Kidney (tissue), 14 donors: ENCODE results near the gene TGIF1. TPM values are rescaled to one million over a fixed set of nuclear protein-coding genes. Genes with fewer than 3 reads are reported as not detected.
"Not testable (repeated sequence)": the region's sequence is repeated elsewhere in the genome, so short reads cannot be mapped to it uniquely, and the experiment has no call there.

Experiments used
- DNase-seq, 5 donors: peaks; one replicate each; pipeline ENCODE4 v3.0.0-alpha.2; 2013 to 2020
- FAIRE-seq: peaks from 2 replicates; lab custom pipeline; 2012; peaks lifted over from hg19 to GRCh38; lab: Jason Lieb, UNC
- H3K27ac ChIP-seq, 2 donors: one replicate each; pipeline ENCODE4 v1.7.0; 2013; ENCODE audit warnings: low read depth in 2 of 2, low read length in 2 of 2, inconsistent platforms in 1 of 2
- H3K27me3 ChIP-seq: one replicate; pipeline ENCODE4 v1.7.1; 2013; ENCODE audit warnings: low read length, inconsistent platforms; ENCODE audit not compliant: control insufficient read depth, insufficient read depth
- H3K36me3 ChIP-seq, 3 donors: one replicate each; pipeline versions ENCODE4 v1.7.0 to v1.7.1; 2013; ENCODE audit warnings: low read length in 3 of 3, control low read depth in 1 of 3, inconsistent platforms in 1 of 3; ENCODE audit not compliant: insufficient read depth in 3 of 3, control insufficient read depth in 2 of 3
- H3K4me1 ChIP-seq, 3 donors: one replicate each; pipeline versions ENCODE4 v1.7.0 to v1.7.1; 2013; ENCODE audit warnings: low read length in 3 of 3, inconsistent platforms in 1 of 3, low read depth in 1 of 3; ENCODE audit not compliant: control insufficient read depth in 2 of 3, insufficient read depth in 2 of 3
- H3K4me3 ChIP-seq, 3 donors: one replicate each; pipeline versions ENCODE4 v1.7.0 to v1.8.1; 2013; ENCODE audit warnings: low read length in 3 of 3, control low read depth in 1 of 3, inconsistent platforms in 1 of 3
- H3K9ac ChIP-seq, 3 donors: one replicate each; pipeline versions ENCODE4 v1.7.0 to v1.7.1; 2013; ENCODE audit warnings: low read length in 3 of 3, control low read depth in 1 of 3, inconsistent platforms in 1 of 3
- H3K9me3 ChIP-seq, 3 donors: one replicate each; pipeline versions ENCODE4 v1.7.0 to v1.7.1; 2013; ENCODE audit warnings: low read length in 3 of 3, control low read depth in 1 of 3, inconsistent platforms in 1 of 3; ENCODE audit not compliant: control insufficient read depth in 2 of 3, insufficient read depth in 1 of 3
- CTCF ChIP-seq: IDR thresholded peaks from 3 replicates; pipeline ENCODE4 v1.5.1; 2012; ENCODE audit warnings: mild to moderate bottlenecking, moderate library complexity, borderline replicate concordance; ENCODE audit not compliant: insufficient read depth; ENCODE audit errors: extremely low read depth
- intact Hi-C: fragments of 100-400 bp; cut with DNase I; formaldehyde crosslinking; loops from one replicate; pipeline ENCODE4 v1.11.1; 2022
- polyA plus RNA-seq: library from polyadenylated mRNA; stranded (reverse); fragments of 350-450 nt; fragmentation: Illumina TruSeq; extraction: RNeasy Lipid Tissue Mini Kit (QIAGEN cat#74804); gene quantifications from one replicate; pipeline ENCODE4 v1.2.3, GENCODE V29; 2014; ENCODE audit warnings: low read depth, low replicate concordance; ENCODE audit not compliant: insufficient read depth
- total RNA-seq: library from RNA; stranded (reverse); fragmentation: NEBNext Ultra II Directional; extraction: Animal tissue kit (Norgen Biotek cat#: 25700); gene quantifications from one replicate; pipeline ENCODE4 v1.2.1, GENCODE V29; 2021
- donor health status: control.
- donor health status: control.
- donor health status: control.
- donor health status: control.
- donor health status: control.
- donor health status: DM: yes; HTN: yes; CAD: no.
- donor health status: Normal renal cell carcinoma (clear cell type).

Gene TGIF1
- total and polyA plus RNA-seq, 2 donors from 2014 or later, result 38.5 to 93.8 TPM

GRCh38 chr18:3468066-3468705, 18.2 kb downstream of the TGIF1 start:
- no peaks in the 10 kb centered on the region for H3K36me3 ChIP-seq
- no peak overlapping the region for H3K9ac ChIP-seq
- H3K27me3 ChIP-seq, result no peaks in the 10 kb centered on the region
- H3K4me3 ChIP-seq, result no peak overlapping the region
- DNase-seq, result no peak
- no peak overlapping the region for H3K27ac ChIP-seq
- H3K4me1 ChIP-seq, result peaks cover 0 to 8% (median 0%) of the 10 kb centered on the region in 3 donors
- no peak for FAIRE-seq
- no peaks in the 10 kb centered on the region for H3K9me3 ChIP-seq
- no peak for TF ChIP-seq CTCF
- intact Hi-C loops, result no loop called here

- H3K27ac ChIP-seq, result no peak overlapping the region
- no peaks in the 10 kb centered on the region for H3K36me3 ChIP-seq
- H3K4me1 ChIP-seq, result peaks cover 0 to 8% (median 0%) of the 10 kb centered on the region in 3 donors
- H3K9me3 ChIP-seq, result no peaks in the 10 kb centered on the region
- no peak for TF ChIP-seq CTCF
- no peak overlapping the region for H3K9ac ChIP-seq
- intact Hi-C loops, result no loop called here
- no peak for DNase-seq
- no peak overlapping the region for H3K4me3 ChIP-seq
- FAIRE-seq, result no peak
- no peaks in the 10 kb centered on the region for H3K27me3 ChIP-seq
These were observed 18.9 kb downstream of the TGIF1 start for GRCh38 chr18:3468833-3469232.

GRCh38 chr18:3471141-3471648, 21.2 kb downstream of the TGIF1 start:
- Histone ChIP-seq H3K9me3 (no peaks in the 10 kb centered on the region), H3K9ac (no peak overlapping the region), H3K27me3 (no peaks in the 10 kb centered on the region), H3K27ac (no peak overlapping the region), H3K4me1 (peaks cover 0 to 8% (median 0%) of the 10 kb centered on the region in 3 donors), H3K4me3 (no peak overlapping the region), H3K36me3 (no peaks in the 10 kb centered on the region)
- FAIRE-seq (no peak), DNase-seq (no peak)
- intact Hi-C loops, result no loop called here
- TF ChIP-seq CTCF, result no peak

- H3K4me3 ChIP-seq, H3K27me3 ChIP-seq, DNase-seq, FAIRE-seq, H3K9me3 ChIP-seq, H3K4me1 ChIP-seq, H3K36me3 ChIP-seq, intact Hi-C loops, H3K27ac ChIP-seq, H3K9ac ChIP-seq: not testable (repeated sequence)
These were observed 22.1 kb downstream of the TGIF1 start for GRCh38 chr18:3472121-3472520.
